OCI-LY7 (cell line): ENCODE results near the gene DNAI2. TPM values are rescaled to one million over a fixed set of nuclear protein-coding genes. Genes with fewer than 3 reads are reported as not detected.

Experiments
- BruUV-seq: library from RNA; stranded (reverse); fragments of 400-500 nt; replicated peaks from 2 replicates; lab custom pipeline; 2021; lab: Mats Ljungman, UMichigan
- CTCF ChIA-PET: fragments of 300-600 bp; sonication (Branson Sonifier 250); formaldehyde crosslinking; loops from one replicate; lab custom pipeline; 2022; ENCODE audit warnings: antibody characterized with exemption; ENCODE audit not compliant: unreplicated experiment; lab: Charles Lee
- POLR2A ChIA-PET: fragments of 300-600 bp; sonication (Branson Sonifier 250); formaldehyde crosslinking; loops from one replicate; lab custom pipeline; 2022; ENCODE audit warnings: antibody characterized with exemption; lab: Charles Lee
- DNase-seq: peaks from one replicate; pipeline ENCODE4 v3.0.0-alpha.2; 2015; ENCODE audit warnings: low spot score
- H2AFZ ChIP-seq: fragments of 200-600 bp; sonication (generic), shearing (Covaris generic); 2 replicates; pipeline ENCODE4 v1.6.1; 2014; ENCODE audit warnings: mild to moderate bottlenecking, antibody characterized with exemption, low read length, moderate library complexity
- H3K27ac ChIP-seq: fragments of 200-600 bp; sonication (generic); 2 replicates; pipeline ENCODE4 v1.5.1; 2014; ENCODE audit warnings: mixed run types, low read depth, mild to moderate bottlenecking, moderate library complexity, low read length, inconsistent platforms; ENCODE audit not compliant: poor library complexity, severe bottlenecking
- H3K36me3 ChIP-seq: fragments of 200-600 bp; sonication (generic); 2 replicates; pipeline ENCODE4 v1.6.1; 2014; ENCODE audit warnings: mild to moderate bottlenecking, antibody characterized with exemption, low read length, moderate library complexity, mixed read lengths; ENCODE audit not compliant: insufficient read depth
- H3K4me1 ChIP-seq: fragments of 200-600 bp; sonication (generic); 2 replicates; pipeline ENCODE4 v1.5.1; 2014; ENCODE audit warnings: mild to moderate bottlenecking, low read length; ENCODE audit not compliant: insufficient read depth, poor library complexity, severe bottlenecking
- H3K4me2 ChIP-seq: fragments of 200-600 bp; sonication (generic); 2 replicates; pipeline ENCODE4 v1.6.1; 2014; ENCODE audit warnings: mild to moderate bottlenecking, low read length
- H3K4me3 ChIP-seq: fragments of 200-600 bp; sonication (generic); 2 replicates; pipeline ENCODE4 v1.5.1; 2014; ENCODE audit warnings: mild to moderate bottlenecking, low read depth, low read length; ENCODE audit not compliant: poor library complexity, severe bottlenecking
- H3K79me2 ChIP-seq: fragments of 200-600 bp; sonication (generic); 2 replicates; pipeline ENCODE4 v1.6.1; 2016; ENCODE audit warnings: low read depth, mild to moderate bottlenecking, low read length, moderate library complexity, mixed read lengths; ENCODE audit not compliant: insufficient read depth
- H3K9me2 ChIP-seq: fragments of 200-600 bp; sonication (generic); 2 replicates; pipeline ENCODE4 v1.6.1; 2016; ENCODE audit warnings: mild to moderate bottlenecking, low read length, mixed read lengths; ENCODE audit not compliant: insufficient read depth
- H3K9me3 ChIP-seq: fragments of 200-600 bp; sonication (generic); 2 replicates; pipeline ENCODE4 v1.6.1; 2014; ENCODE audit warnings: mild to moderate bottlenecking, mixed run types, low read length, mixed read lengths
- H4K20me1 ChIP-seq: fragments of 200-600 bp; sonication (generic); 2 replicates; pipeline ENCODE4 v1.6.1; 2014; ENCODE audit warnings: mild to moderate bottlenecking, antibody characterized with exemption, low read length, moderate library complexity, mixed read lengths; ENCODE audit not compliant: insufficient read depth
- EZH2phosphoT487 ChIP-seq: fragments of 200-600 bp; sonication (generic); IDR thresholded peaks from 2 replicates; pipeline ENCODE4 v1.6.1; 2018; ENCODE audit warnings: low read depth, borderline replicate concordance, mild to moderate bottlenecking, mixed run types, antibody characterized with exemption, low read length, moderate library complexity, mixed read lengths
- intact Hi-C: fragments of 100-400 bp; cut with micrococcal nuclease; formaldehyde crosslinking; loops from one replicate; pipeline ENCODE4 v1.10.0; 2022; ENCODE audit not compliant: unreplicated experiment
- total RNA-seq, 2 experiments: library from RNA; depleted of rRNA in 1 of 2; stranded (reverse); fragments of >200 nt in 1 of 2; shearing (Covaris generic) in 1 of 2; gene quantifications; 2 replicates each; pipeline ENCODE4 v1.2.3, GENCODE V29; 2014 to 2022
- TF ChIP-seq, protein P1 (sequence below): fragments of 200-600 bp; sonication (generic); conservative IDR thresholded peaks from 2 replicates; pipeline ENCODE4 v1.5.1; 2014; ENCODE audit warnings: mild to moderate bottlenecking, antibody characterized with exemption, low read length, moderate library complexity, mixed read lengths

Gene DNAI2
- total RNA-seq, 2 experiments from 2014 or later = not detected

GRCh38 chr17:74244128-74244527 is 29.9 kb upstream of the DNAI2 start:
- intact Hi-C loops = no loop called here
- Histone ChIP-seq H3K27ac (no peak overlapping the region), H3K9me3 (no peaks in the 10 kb centered on the region), H4K20me1 (no peaks in the 10 kb centered on the region), H2AFZ (no peak overlapping the region), H3K9me2 (no peaks in the 10 kb centered on the region), H3K4me2 (no peak overlapping the region), H3K79me2 (no peaks in the 10 kb centered on the region), H3K36me3 (no peaks in the 10 kb centered on the region), H3K4me3 (no peak overlapping the region), H3K4me1 (no peaks in the 10 kb centered on the region)
- POLR2A ChIA-PET = no interaction called here
- CTCF ChIA-PET = no interaction called here
- TF ChIP-seq, protein P1, sequence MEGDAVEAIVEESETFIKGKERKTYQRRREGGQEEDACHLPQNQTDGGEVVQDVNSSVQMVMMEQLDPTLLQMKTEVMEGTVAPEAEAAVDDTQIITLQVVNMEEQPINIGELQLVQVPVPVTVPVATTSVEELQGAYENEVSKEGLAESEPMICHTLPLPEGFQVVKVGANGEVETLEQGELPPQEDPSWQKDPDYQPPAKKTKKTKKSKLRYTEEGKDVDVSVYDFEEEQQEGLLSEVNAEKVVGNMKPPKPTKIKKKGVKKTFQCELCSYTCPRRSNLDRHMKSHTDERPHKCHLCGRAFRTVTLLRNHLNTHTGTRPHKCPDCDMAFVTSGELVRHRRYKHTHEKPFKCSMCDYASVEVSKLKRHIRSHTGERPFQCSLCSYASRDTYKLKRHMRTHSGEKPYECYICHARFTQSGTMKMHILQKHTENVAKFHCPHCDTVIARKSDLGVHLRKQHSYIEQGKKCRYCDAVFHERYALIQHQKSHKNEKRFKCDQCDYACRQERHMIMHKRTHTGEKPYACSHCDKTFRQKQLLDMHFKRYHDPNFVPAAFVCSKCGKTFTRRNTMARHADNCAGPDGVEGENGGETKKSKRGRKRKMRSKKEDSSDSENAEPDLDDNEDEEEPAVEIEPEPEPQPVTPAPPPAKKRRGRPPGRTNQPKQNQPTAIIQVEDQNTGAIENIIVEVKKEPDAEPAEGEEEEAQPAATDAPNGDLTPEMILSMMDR = no peak
- no peak for TF ChIP-seq EZH2phosphoT487
- no peak for DNase-seq
- no TSS peak for BruUV-seq

DNA sequence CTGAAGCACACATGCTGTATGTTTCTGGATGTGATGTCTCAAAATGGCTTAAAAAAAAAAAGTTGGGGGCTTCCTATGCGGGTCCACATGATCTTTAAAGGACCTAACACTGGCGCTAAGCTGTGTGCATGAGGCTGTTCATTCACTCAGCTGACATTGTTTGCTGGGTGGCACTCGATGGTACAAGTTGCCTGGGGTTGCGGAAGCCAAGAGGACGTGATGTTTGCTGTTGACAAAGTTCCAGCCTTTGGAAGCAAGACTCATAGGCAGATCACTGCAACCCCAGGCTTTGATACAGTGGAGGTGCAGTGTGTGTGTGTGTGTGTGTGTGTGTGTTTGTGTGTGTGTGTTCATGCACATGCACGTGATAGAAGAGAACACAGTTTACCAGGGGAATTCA is 29.5 kb upstream of the DNAI2 start:
- no peaks in the 10 kb centered on the region for H3K9me2 ChIP-seq
- H3K79me2 ChIP-seq = no peaks in the 10 kb centered on the region
- no peaks in the 10 kb centered on the region for H3K9me3 ChIP-seq
- no peak for TF ChIP-seq EZH2phosphoT487
- TF ChIP-seq, protein P1 = no peak
- no peaks in the 10 kb centered on the region for H3K4me1 ChIP-seq
- no peaks in the 10 kb centered on the region for H3K36me3 ChIP-seq
- no peak overlapping the region for H3K27ac ChIP-seq
- intact Hi-C loops = no loop called here
- H3K4me3 ChIP-seq = no peak overlapping the region
- H4K20me1 ChIP-seq = no peaks in the 10 kb centered on the region
- POLR2A ChIA-PET = no interaction called here
- CTCF ChIA-PET = no interaction called here
- no peak overlapping the region for H2AFZ ChIP-seq
- no peak overlapping the region for H3K4me2 ChIP-seq
- DNase-seq = no peak
- no TSS peak for BruUV-seq

DNA sequence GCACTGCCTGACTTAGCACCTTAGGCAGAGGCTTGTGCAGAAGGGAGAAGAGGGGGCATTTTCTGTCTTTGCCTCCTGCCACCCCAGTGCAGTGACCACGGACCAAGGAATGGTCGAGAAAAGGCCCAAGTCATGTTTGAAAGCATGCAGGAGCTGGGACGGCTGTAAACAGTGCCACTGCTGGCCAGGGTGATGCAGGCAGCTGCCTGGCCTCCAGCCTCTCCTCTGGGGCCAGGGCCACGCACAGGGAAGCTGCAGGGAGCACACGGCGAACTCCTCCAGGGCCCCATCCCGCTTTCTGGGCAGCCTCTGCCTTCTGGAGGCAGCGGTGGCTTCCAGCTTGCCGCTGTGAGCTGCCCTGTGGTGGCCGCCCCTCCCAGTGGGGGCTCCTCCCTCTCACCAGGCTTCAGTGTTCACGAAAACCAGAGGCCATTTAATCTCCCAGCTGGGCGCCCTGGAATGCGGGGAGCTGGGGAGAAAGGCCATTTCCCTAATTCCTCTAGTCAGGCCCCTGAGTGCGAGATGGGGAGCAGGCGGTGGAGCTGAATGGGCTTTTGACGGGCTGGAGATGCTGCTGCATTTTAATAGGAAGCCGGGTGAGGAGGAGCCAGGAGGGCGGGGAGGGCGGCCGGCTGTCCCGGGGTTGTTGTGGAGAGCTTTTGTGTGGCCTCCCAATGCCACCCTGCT is 28.7 kb upstream of the DNAI2 start:
- H3K79me2 ChIP-seq = no peaks in the 10 kb centered on the region
- ChIA-PET POLR2A (no interaction called here), CTCF (no interaction called here)
- H3K36me3 ChIP-seq = no peaks in the 10 kb centered on the region
- no peak overlapping the region for H3K4me3 ChIP-seq
- DNase-seq = no peak
- no TSS peak for BruUV-seq
- no peaks in the 10 kb centered on the region for H3K9me3 ChIP-seq
- H4K20me1 ChIP-seq = no peaks in the 10 kb centered on the region
- H3K4me2 ChIP-seq = no peak overlapping the region
- TF ChIP-seq, protein P1 = no peak
- TF ChIP-seq EZH2phosphoT487 = no peak
- no peaks in the 10 kb centered on the region for H3K9me2 ChIP-seq
- intact Hi-C loops = no loop called here
- no peaks in the 10 kb centered on the region for H3K4me1 ChIP-seq
- H2AFZ ChIP-seq = no peak overlapping the region
- H3K27ac ChIP-seq = no peak overlapping the region
